ENCODE results near the gene SHB. TPM values are rescaled to one million over a fixed set of nuclear protein-coding genes. Genes with fewer than 3 reads are reported as not detected.
"Not testable (repeated sequence)": the region's sequence is repeated elsewhere in the genome, so short reads cannot be mapped to it uniquely, and the experiment has no call there.

The SHB gene
- total RNA-seq, 1 donor from 2014 or later, result 20.9 TPM

DNA sequence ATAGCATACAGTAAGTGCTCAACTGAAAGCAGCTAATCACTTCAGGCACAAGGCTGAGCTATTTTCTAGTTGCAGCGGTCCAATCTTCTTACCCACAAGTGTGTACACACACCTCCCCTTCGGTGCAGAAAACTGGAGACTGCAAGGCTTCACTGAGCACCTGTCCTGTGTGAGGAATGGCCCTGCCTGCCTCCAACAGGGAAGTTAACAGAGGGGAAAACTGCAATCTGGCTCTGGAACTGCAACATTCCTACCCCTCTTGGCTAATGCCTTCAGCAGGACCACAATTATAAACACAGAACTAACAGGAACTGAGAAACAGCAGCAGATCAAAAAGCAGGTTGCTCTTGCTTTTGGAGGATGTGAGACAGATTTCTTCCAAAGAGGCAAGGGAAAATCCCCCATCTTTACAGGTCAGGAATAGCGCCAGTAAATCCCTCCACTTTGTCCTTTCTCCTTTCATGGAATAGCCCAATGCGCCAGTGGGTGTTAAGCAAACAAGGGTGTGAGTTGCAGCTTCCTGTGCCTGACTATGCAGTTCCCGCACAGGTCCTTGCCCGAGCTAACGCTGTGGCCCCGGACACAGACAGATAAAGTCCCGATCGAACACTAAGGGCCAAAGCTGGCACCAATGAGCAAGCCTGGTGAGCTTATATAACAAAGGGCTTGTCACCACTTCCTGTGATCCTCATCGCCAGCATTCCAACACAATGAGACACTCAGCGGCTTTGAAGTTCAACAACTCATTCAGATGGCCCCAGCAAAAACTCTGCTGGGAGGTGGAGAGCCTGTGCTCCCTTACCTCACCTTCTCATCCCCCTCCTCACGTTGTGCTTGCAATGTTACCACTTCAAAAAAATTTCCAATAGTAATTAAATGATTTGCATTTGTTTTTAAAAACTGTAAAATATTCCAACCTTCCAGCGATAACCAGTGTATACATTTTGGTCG is 21.5 kb downstream of the SHB start:
- no peaks in the 10 kb centered on the region for H3K27me3 ChIP-seq
- no peak overlapping the region for H3K4me3 ChIP-seq
- H3K36me3 ChIP-seq, result no peaks in the 10 kb centered on the region
- H3K9me3 ChIP-seq, result no peaks in the 10 kb centered on the region
- H3K27ac ChIP-seq, result peak overlapping the region; percentile 29
- DNase-seq (ENCODE audit: extremely low spot score in 2 of 2), result no peak
- H3K4me1 ChIP-seq, result peaks cover 49% of the 10 kb centered on the region
- TF ChIP-seq, protein P1, sequence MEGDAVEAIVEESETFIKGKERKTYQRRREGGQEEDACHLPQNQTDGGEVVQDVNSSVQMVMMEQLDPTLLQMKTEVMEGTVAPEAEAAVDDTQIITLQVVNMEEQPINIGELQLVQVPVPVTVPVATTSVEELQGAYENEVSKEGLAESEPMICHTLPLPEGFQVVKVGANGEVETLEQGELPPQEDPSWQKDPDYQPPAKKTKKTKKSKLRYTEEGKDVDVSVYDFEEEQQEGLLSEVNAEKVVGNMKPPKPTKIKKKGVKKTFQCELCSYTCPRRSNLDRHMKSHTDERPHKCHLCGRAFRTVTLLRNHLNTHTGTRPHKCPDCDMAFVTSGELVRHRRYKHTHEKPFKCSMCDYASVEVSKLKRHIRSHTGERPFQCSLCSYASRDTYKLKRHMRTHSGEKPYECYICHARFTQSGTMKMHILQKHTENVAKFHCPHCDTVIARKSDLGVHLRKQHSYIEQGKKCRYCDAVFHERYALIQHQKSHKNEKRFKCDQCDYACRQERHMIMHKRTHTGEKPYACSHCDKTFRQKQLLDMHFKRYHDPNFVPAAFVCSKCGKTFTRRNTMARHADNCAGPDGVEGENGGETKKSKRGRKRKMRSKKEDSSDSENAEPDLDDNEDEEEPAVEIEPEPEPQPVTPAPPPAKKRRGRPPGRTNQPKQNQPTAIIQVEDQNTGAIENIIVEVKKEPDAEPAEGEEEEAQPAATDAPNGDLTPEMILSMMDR (IDR thresholded peaks at IDR 0.05), result no peak
- TF ChIP-seq POLR2AphosphoS5 (IDR thresholded peaks at IDR 0.05; ENCODE audit: insufficient read depth in 1 of 2, low read depth in 1 of 2) (peak in 1 of 2 donors; percentile 21), POLR2A (IDR thresholded peaks at IDR 0.05) (no peak)
- intact Hi-C loops (cut with DNase I), result no loop called here

DNA sequence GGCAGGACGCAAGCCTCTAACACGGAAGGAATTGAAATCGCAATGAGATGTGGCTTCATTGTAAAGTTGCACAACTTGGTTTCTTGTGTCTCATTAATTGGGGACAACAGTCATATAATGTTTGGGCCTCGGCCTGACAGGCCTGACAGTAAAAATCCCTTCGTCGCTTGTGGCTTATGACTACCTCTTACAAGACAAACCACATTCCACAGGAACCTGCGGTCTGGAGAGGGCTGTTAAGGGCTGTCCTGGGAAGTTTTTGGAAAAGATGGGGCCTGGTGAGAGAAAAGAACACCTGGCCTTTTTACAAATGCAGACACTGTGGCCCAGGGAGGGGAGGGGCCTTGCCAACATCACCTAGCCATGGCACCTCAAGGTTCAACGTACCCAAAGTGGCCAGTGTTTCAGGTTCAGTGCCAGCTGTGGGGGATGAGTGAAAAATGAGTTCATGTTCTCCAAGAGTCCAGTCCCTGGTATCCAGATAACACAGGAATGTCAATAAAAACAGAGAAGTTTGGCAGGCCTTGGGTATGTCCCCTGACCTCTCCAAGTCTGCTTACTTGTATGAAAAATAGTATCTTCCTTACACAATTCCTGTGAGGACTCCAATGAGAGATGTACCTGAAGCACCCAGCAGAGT is 22.2 kb downstream of the SHB start:
- Histone ChIP-seq H3K27me3 (no peaks in the 10 kb centered on the region), H3K36me3 (no peaks in the 10 kb centered on the region), H3K4me1 (peaks cover 57% of the 10 kb centered on the region), H3K27ac (no peak overlapping the region), H3K4me3 (no peak overlapping the region), H3K9me3 (no peaks in the 10 kb centered on the region)
- no peak for TF ChIP-seq POLR2A (IDR thresholded peaks at IDR 0.05)
- TF ChIP-seq, protein P1 (IDR thresholded peaks at IDR 0.05), result no peak
- peak in 1 of 2 donors; percentile 40 for TF ChIP-seq POLR2AphosphoS5 (IDR thresholded peaks at IDR 0.05; ENCODE audit: insufficient read depth in 1 of 2, low read depth in 1 of 2)
- DNase-seq (ENCODE audit: extremely low spot score in 2 of 2), result no peak
- intact Hi-C loops (cut with DNase I), result no loop called here

DNA sequence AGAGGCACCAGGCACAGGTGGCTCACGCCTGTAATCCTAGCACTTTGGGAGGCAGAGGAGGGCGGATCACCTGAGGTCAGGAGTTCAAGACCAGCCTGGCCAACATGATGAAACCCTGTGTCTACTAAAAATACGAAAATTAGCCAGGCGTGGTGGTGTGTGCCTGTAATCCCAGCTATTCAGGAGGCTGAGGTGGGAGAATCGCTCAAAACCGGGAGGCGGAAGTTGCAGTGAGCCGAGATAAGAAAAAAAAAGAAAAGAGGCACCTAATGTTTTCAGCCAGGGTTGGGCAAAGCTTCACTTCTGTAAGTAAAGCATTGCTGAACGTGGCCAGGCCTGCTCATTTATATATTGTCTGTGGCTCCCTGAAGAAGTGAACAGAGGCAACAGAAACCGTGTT is 23.1 kb downstream of the SHB start:
- peaks cover 65% of the 10 kb centered on the region for H3K4me1 ChIP-seq
- H3K36me3 ChIP-seq; intact Hi-C loops (cut with DNase I); H3K4me3 ChIP-seq; H3K27me3 ChIP-seq; DNase-seq (ENCODE audit: extremely low spot score in 2 of 2); H3K9me3 ChIP-seq; H3K27ac ChIP-seq: not testable (repeated sequence)

DNA sequence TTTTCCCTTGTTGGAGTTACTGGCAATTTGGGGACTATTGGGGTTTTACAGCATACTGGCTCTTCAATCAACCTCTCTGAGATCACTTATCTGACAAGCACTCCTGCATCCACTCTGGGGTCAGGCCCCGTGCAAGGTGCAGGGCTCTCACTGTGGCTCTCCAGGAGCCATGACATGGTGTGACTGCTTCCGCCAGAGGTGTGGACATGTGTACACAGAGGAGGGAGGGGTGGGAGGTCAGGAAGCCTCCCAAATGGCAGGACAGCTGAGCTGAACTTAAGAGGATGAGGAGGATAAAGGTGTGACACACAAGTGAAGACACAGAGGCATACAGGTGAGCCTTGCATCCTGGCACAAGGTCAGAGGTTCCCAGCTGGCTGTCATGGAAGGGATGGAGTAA is 24.3 kb downstream of the SHB start:
- DNase-seq (ENCODE audit: extremely low spot score in 2 of 2), result no peak
- H3K27ac ChIP-seq, result no peak overlapping the region

GRCh38 chr9:38043931-38044623 is 24.9 kb downstream of the SHB start:
- no peak overlapping the region for H3K27ac ChIP-seq
- intact Hi-C loops (cut with DNase I), result no loop called here
- H3K9me3 ChIP-seq, result no peaks in the 10 kb centered on the region
- H3K36me3 ChIP-seq, result no peaks in the 10 kb centered on the region
- DNase-seq (ENCODE audit: extremely low spot score in 2 of 2), result no peak
- peaks cover 75% of the 10 kb centered on the region for H3K4me1 ChIP-seq
- no peak for TF ChIP-seq POLR2AphosphoS5 (IDR thresholded peaks at IDR 0.05; ENCODE audit: insufficient read depth in 1 of 2, low read depth in 1 of 2)
- no peak for TF ChIP-seq POLR2A (IDR thresholded peaks at IDR 0.05)
- TF ChIP-seq, protein P1 (IDR thresholded peaks at IDR 0.05), result no peak
- no peaks in the 10 kb centered on the region for H3K27me3 ChIP-seq
- H3K4me3 ChIP-seq, result no peak overlapping the region

More for the DNA sequence above, 24.3 kb downstream of the SHB start:
- Histone ChIP-seq H3K4me1 (peaks cover 69% of the 10 kb centered on the region), H3K27me3 (no peaks in the 10 kb centered on the region), H3K9me3 (no peaks in the 10 kb centered on the region), H3K36me3 (no peaks in the 10 kb centered on the region), H3K4me3 (no peak overlapping the region)
- intact Hi-C loops (cut with DNase I), result no loop called here
- TF ChIP-seq POLR2A (IDR thresholded peaks at IDR 0.05) (no peak), POLR2AphosphoS5 (IDR thresholded peaks at IDR 0.05; ENCODE audit: insufficient read depth in 1 of 2, low read depth in 1 of 2) (no peak)
- TF ChIP-seq, protein P1 (IDR thresholded peaks at IDR 0.05), result no peak
